Measurements from ENCODE around the gene SEC14L1.
"Not testable (repeated sequence)": the region's sequence is repeated elsewhere in the genome, so short reads cannot be mapped to it uniquely, and the experiment has no call there.

- not testable (repeated sequence) for TF ChIP-seq CTCF (conservative IDR thresholded peaks at IDR 0.05; ENCODE audit: low read depth, low read length); EZH2 (IDR thresholded peaks at IDR 0.05; ENCODE audit: borderline replicate concordance, low read depth, low read length, poor library complexity, severe bottlenecking)
Observed at GRCh38 chr17:77111165-77111933, 29.4 kb upstream of the SEC14L1 start.

All from A673 (cell line).